Activated T-cell treated with anti-CD3 and anti-CD28 coated beads, Interleukin-2, amount 50 U/mL, for 72 hours (primary cell): ENCODE data around the gene AKAP11. TPM values are rescaled to one million over a fixed set of nuclear protein-coding genes. Genes with fewer than 3 reads are reported as not detected.

ENCODE experiments used
- total RNA-seq, 2 donors: library from RNA; stranded (reverse); gene quantifications; one replicate each; pipeline ENCODE4 v1.2.3, GENCODE V29; 2022

Gene AKAP11
- total RNA-seq, 2 donors from 2014 or later: 30.0 to 32.5 TPM

Other genes with a start within 250 kb of the AKAP11 start
- 10 to 100 TPM; 15.3 to 19.2 TPM for gene DGKH, start 223.5 kb upstream of the AKAP11 start, total RNA-seq